Stimulated activated CD4-positive, alpha-beta T cell treated with anti-CD3 and anti-CD28 coated beads, Interleukin-2, amount 100 ng/mL, for 4 hours (primary cell): Measurements from ENCODE around the gene MICALL2.
A peak's percentile ranks its signal among the peaks of the same experiment; 100 is the strongest.

Experiments
- DNase-seq: peaks from one replicate; pipeline ENCODE4 v3.0.0-alpha.2; 2020; ENCODE audit warnings: low read depth

The MICALL2 gene

DNA sequence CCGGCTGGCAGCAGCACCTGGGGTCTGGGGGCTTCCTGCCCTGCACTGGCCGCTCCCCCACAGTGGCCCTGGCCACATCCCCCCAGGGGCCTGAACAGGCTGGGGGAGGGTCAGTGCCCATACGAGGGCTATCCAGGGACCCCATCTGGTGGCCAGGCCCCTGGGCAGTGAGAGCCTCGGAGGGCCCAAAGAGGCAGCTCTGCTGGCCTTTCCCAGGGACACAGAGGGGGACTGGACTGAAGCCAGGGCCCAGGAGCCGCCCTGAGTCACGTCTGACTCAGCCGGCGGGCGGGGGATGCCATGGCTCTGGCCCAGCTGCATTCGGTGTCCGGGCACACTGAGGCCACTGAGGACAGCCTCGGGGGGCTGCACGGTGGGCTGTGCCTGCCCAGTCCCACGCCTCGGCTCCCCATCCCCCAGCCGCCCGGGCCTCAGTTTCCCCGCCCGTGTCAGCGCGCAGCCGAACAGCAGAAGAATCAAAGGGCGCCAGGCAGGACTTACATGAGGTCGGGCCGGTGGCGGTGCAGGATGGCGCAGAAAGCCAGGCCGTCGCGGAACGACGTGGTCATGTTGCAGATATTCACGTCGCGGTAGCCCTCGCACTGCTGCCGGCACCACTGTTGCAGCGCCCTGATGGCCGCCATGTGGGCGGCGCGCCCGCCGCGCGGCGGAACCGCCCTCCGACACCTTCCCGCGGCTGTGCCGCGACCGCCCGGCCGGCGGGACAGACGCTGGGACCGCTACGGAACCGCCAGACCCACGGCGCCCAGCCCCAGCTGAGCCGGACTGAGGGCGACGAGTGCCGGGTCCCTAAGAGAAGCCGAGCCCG lies at the start of gene MICALL2:
TSS of gene MICALL2 (minus strand) at position 788 of the 829 bp plus-strand sequence. CDS start at position 644, 144 bp downstream.
- DNase-seq, result no peak

GRCh38 chr7:1508277-1508758 lies 49.0 kb upstream of the MICALL2 start:
- DNase-seq, result no peak

GRCh38 chr7:1505731-1506550 lies 46.7 kb upstream of the MICALL2 start:
- no peak for DNase-seq

- DNase-seq, result peak; percentile 80
Observed at GRCh38 chr7:1503816-1504775, 44.8 kb upstream of the MICALL2 start, which contains the start of gene INTS1. Gene INTS1, minus strand, starts transcription at chr7:1504389. Its CDS starts 429 bp downstream, at chr7:1503960.

GRCh38 chr7:1503390-1503789 lies 44.1 kb upstream of the MICALL2 start:
- no peak for DNase-seq

GRCh38 chr7:1502845-1503244 lies 43.6 kb upstream of the MICALL2 start:
- DNase-seq, result no peak

- no peak for DNase-seq
Observed at GRCh38 chr7:1501487-1502270, 42.4 kb upstream of the MICALL2 start.

DNA sequence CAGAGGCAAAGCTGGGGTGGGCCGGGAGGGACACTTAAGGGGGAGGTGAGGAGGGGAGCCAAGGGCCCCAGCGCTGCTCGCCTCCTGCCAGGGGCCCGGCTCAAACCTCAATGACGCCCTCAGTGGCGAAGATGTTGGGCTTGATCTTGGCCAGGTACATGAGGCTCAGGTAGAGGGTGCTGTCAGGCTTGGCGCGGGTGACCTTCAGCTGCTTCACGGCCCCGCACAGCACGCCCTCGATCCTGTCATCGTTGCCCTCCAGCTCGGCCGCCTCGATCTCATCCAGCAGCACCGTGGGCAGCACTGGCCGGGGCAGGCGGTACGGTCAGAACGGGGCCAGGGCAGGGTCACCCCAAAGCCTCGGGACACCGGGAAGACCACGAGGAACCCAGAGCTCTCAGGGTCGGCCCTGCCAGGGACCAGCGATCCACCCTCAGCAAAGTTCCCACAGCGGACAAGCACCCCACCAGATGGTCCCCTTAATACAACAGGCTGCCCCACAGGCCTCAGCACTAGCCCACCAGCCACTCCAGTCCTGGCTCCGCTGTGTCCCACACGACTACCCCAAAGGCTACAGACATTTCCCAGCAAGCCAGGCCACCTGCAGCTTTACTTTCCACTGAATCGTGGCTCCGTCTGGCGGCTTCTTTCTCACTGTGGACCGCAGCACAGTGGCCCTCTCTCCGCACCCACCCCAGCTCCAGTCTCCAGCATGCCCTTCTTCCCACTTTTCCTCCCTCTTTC lies 41.0 kb upstream of the MICALL2 start:
- DNase-seq, result no peak

- no peak for DNase-seq
Observed at GRCh38 chr7:1499367-1500029, 40.2 kb upstream of the MICALL2 start.

- DNase-seq, result no peak
Observed at GRCh38 chr7:1498370-1499305, 39.4 kb upstream of the MICALL2 start.

- no peak for DNase-seq
Observed at GRCh38 chr7:1497293-1497927, 38.1 kb upstream of the MICALL2 start.

DNA sequence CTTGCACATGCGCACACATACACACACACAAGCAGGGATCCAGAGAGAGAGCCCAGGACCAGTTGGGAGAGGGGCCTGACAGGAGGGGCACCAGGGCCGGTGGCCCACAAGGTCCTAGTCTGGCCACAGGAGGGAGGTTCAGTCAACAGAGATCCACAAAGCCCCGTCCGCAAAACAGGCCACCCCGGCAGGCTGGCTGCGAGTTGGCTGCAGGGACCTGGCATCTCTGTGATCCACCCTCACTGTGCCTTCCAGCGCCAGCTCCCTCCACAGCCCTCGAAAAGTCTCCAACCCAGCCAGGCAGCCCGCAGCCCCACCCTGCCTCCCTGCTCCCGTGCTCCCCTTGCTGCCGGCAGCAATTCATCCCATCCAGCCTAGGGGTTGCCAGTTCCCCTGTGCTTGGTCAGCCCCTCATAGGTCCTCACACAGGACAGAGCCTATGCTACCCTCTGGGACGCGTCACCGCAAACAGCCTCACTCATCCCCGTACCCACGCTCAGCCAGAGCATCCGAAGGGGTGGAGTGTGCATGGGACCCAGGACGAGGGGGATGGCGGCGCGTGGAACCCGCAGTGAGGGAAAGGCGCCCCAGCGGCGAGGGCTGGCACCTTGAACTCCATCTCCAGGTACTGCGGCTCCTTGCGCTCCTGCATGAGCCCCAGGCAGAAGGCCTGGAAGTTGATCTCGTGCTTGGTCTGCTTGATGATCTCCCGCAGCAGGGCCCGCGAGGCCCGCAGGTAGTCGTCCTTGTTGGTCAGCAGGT lies 37.4 kb upstream of the MICALL2 start:
- DNase-seq, result no peak

- no peak for DNase-seq
Observed at GRCh38 chr7:1495564-1496242, 36.4 kb upstream of the MICALL2 start.

DNA sequence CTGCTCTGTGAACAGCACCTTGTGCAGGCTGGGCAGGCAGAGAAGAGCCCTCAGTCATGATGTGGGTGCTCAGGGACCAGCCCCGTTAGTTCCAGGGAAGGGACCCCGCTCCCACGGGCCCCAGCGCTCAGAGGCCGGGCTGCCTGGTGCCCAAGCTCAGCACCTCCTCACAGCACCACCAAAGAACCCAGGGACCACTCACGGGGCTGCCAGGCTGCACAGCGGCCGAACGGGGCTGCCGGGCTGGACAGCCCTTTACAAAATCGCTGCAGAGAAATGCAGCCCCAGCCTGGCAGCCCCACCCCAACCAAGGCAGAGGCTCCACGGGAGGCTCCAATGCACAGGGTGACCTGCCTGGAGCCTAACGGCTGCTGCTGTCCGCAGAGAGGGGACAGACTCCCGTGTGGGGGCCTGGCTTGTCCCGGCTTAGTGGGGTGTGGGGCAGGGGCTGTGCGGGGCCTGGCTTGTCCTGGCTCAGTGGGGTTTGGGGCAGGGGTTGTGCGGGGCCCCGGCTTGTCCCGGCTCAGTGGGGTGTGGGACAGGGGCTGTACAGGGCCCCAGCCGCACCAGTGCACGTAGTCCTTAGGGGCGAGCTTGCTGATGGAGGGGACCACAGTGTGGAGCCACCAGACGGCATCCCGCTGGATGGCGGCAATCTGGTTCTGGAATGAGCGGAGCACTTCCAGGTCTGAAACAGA lies 35.7 kb upstream of the MICALL2 start:
- no peak for DNase-seq

DNA sequence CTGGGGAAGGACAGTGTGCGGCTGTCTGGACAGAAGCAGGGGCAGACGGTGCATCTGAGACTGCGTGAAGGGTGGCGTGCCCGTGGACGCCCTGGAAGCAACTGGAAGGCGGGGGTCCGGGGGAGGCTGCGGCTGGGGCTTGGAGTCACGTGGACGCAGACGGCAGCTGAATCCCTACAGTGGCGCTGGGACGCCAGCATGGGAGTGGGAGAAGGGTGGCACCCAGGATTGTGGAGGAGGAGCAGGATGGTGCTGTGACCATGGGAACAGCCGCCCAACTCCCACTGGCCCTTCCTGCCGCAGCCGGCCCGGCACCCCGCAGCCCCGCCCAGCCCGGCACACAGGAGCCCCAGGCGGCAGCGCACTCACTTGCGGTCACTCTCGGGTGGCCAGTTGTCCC lies 35.2 kb upstream of the MICALL2 start:
- no peak for DNase-seq

DNA sequence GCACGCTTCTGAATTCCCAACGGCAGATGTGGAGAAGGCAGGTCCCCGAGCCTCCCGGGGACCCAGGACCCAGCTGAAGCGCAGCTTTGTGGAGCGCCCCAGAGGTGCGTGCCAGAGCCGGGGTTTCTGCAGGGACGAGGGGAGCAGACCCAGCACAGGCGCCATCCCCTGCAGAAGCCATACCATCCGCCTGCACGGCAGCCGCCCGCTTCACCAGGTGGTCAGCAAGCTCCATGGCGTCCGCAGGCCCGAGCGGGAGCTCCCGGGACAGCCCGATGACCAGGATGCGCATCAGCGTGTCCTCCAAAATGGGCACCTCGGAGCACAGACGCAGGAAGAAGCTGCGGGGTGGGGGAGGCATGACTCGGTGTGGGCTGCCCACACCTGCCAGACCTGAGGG lies 34.3 kb upstream of the MICALL2 start:
- DNase-seq, result no peak
